Loucy (cell line): ENCODE data around the gene DENND4A.

Source experiments
- H2AFZ ChIP-seq: fragments of 200-600 bp; sonication (generic); 2 replicates; pipeline ENCODE4 v1.6.0; 2016; ENCODE audit warnings: antibody characterized with exemption, mild to moderate bottlenecking, low read length, moderate library complexity
- H3F3A ChIP-seq: fragments of 200-600 bp; 2 replicates; pipeline ENCODE4 v1.6.0; 2016; ENCODE audit warnings: antibody characterized with exemption, low read depth, mild to moderate bottlenecking
- H3K27me3 ChIP-seq: fragments of 200-600 bp; sonication (generic); 2 replicates; pipeline ENCODE4 v1.6.1; 2014; ENCODE audit warnings: low read length, mild to moderate bottlenecking; ENCODE audit not compliant: insufficient read depth, poor library complexity, severe bottlenecking
- H3K36me3 ChIP-seq: fragments of 200-600 bp; sonication (generic); 2 replicates; pipeline ENCODE4 v1.6.1; 2016; ENCODE audit warnings: low read length; ENCODE audit not compliant: insufficient read depth
- H3K4me1 ChIP-seq: fragments of 200-600 bp; sonication (generic); 2 replicates; pipeline ENCODE4 v1.5.1; 2014; ENCODE audit warnings: low read length, mild to moderate bottlenecking; ENCODE audit not compliant: insufficient read depth, poor library complexity, severe bottlenecking
- H3K4me2 ChIP-seq: fragments of 200-600 bp; sonication (generic); 2 replicates; pipeline ENCODE4 v1.6.0; 2014; ENCODE audit warnings: antibody characterized with exemption, low read length, low read depth, mild to moderate bottlenecking; ENCODE audit not compliant: poor library complexity, severe bottlenecking
- H3K4me3 ChIP-seq: fragments of 200-600 bp; sonication (generic); 2 replicates; pipeline ENCODE4 v1.5.1; 2014; ENCODE audit warnings: low read length, mild to moderate bottlenecking, mixed read lengths; ENCODE audit not compliant: poor library complexity, severe bottlenecking
- H3K79me2 ChIP-seq: fragments of 200-600 bp; sonication (generic); 2 replicates; pipeline ENCODE4 v1.6.1; 2014; ENCODE audit warnings: low read length; ENCODE audit not compliant: insufficient read depth
- H3K9ac ChIP-seq: fragments of 200-600 bp; sonication (generic); 2 replicates; pipeline ENCODE4 v1.6.0; 2014; ENCODE audit warnings: mild to moderate bottlenecking, low read depth, low read length, moderate library complexity; ENCODE audit not compliant: poor library complexity, severe bottlenecking
- H3K9me2 ChIP-seq: fragments of 200-600 bp; sonication (generic); replicated peaks from 2 replicates; pipeline ENCODE4 v1.6.1; 2016; ENCODE audit warnings: low read depth, low read length, mixed read lengths
- H3K9me3 ChIP-seq: fragments of 200-600 bp; sonication (generic); 2 replicates; pipeline ENCODE4 v1.6.1; 2014; ENCODE audit warnings: mild to moderate bottlenecking, antibody characterized with exemption, low read length, low read depth; ENCODE audit not compliant: insufficient read depth
- H4K20me1 ChIP-seq: fragments of 200-600 bp; sonication (generic); 2 replicates; pipeline ENCODE4 v1.6.0; 2014; ENCODE audit warnings: antibody characterized with exemption, low read length, mild to moderate bottlenecking; ENCODE audit not compliant: insufficient read depth, poor library complexity, severe bottlenecking
- CTCF ChIP-seq: fragments of 200-600 bp; sonication (generic); conservative IDR thresholded peaks from 2 replicates; pipeline ENCODE4 v1.5.1; 2014; ENCODE audit warnings: mild to moderate bottlenecking, antibody characterized with exemption, low read length
- EZH2phosphoT487 ChIP-seq: fragments of 200-600 bp; IDR thresholded peaks from 2 replicates; pipeline ENCODE4 v1.6.1; 2018; ENCODE audit warnings: antibody characterized with exemption, mild to moderate bottlenecking, moderate library complexity, borderline replicate concordance

DENND4A gene

GRCh38 chr15:65650312-65651041 lies 141.6 kb downstream of the DENND4A start:
- Histone ChIP-seq H4K20me1 (no peaks in the 10 kb centered on the region), H3K79me2 (no peaks in the 10 kb centered on the region), H3K9ac (no peak overlapping the region), H3K27me3 (no peaks in the 10 kb centered on the region), H3F3A (no peaks in the 10 kb centered on the region), H3K9me3 (no peaks in the 10 kb centered on the region), H3K9me2 (no peaks in the 10 kb centered on the region), H3K4me2 (no peak overlapping the region), H3K4me3 (no peak overlapping the region), H3K4me1 (no peaks in the 10 kb centered on the region), H2AFZ (no peak overlapping the region), H3K36me3 (peaks cover 2% of the 10 kb centered on the region; the same call in 1 of the 2 replicates)
- no peak for TF ChIP-seq CTCF
- no peak for TF ChIP-seq EZH2phosphoT487

- TF ChIP-seq EZH2phosphoT487: no peak
- TF ChIP-seq CTCF: no peak
- H3F3A ChIP-seq: no peaks in the 10 kb centered on the region
Measured at GRCh38 chr15:65646486-65646885, 145.6 kb downstream of the DENND4A start.

GRCh38 chr15:65645392-65645791 lies 146.7 kb downstream of the DENND4A start:
- no peaks in the 10 kb centered on the region for H3K9me2 ChIP-seq
- H2AFZ ChIP-seq: no peak overlapping the region
- H3K9me3 ChIP-seq: no peaks in the 10 kb centered on the region
- no peaks in the 10 kb centered on the region for H3F3A ChIP-seq
- TF ChIP-seq EZH2phosphoT487: no peak
- no peak for TF ChIP-seq CTCF
- H4K20me1 ChIP-seq: no peaks in the 10 kb centered on the region
- no peaks in the 10 kb centered on the region for H3K27me3 ChIP-seq
- H3K36me3 ChIP-seq: no peaks in the 10 kb centered on the region
- no peak overlapping the region for H3K9ac ChIP-seq
- no peak overlapping the region for H3K4me2 ChIP-seq
- H3K79me2 ChIP-seq: no peaks in the 10 kb centered on the region
- no peak overlapping the region for H3K4me3 ChIP-seq
- no peaks in the 10 kb centered on the region for H3K4me1 ChIP-seq

More at GRCh38 chr15:65646486-65646885, 145.6 kb downstream of the DENND4A start:
- H3K9ac ChIP-seq: no peak overlapping the region
- no peaks in the 10 kb centered on the region for H4K20me1 ChIP-seq
- no peaks in the 10 kb centered on the region for H3K9me2 ChIP-seq
- H3K4me1 ChIP-seq: no peaks in the 10 kb centered on the region
- no peak overlapping the region for H2AFZ ChIP-seq
- H3K4me2 ChIP-seq: no peak overlapping the region
- H3K4me3 ChIP-seq: no peak overlapping the region
- no peaks in the 10 kb centered on the region for H3K9me3 ChIP-seq
- no peaks in the 10 kb centered on the region for H3K27me3 ChIP-seq
- no peaks in the 10 kb centered on the region; the same call in 1 of the 2 replicates for H3K36me3 ChIP-seq
- H3K79me2 ChIP-seq: no peaks in the 10 kb centered on the region
